IPS-15b (cell line): ENCODE data around the gene OR4D6.

Experiments used
- H3K27me3 ChIP-seq: one replicate; pipeline ENCODE4 v1.6.1; 2013; ENCODE audit warnings: low read length; ENCODE audit not compliant: control insufficient read depth, insufficient read depth
- H3K36me3 ChIP-seq: one replicate; pipeline ENCODE4 v1.6.1; 2013; ENCODE audit warnings: low read length; ENCODE audit not compliant: control insufficient read depth, insufficient read depth
- H3K4me1 ChIP-seq: one replicate; pipeline ENCODE4 v1.6.1; 2013; ENCODE audit warnings: mild to moderate bottlenecking, low read length; ENCODE audit not compliant: control insufficient read depth, insufficient read depth
- H3K4me3 ChIP-seq: one replicate; pipeline ENCODE4 v1.5.1; 2013; ENCODE audit warnings: low read depth, low read length
- H3K9ac ChIP-seq: one replicate; pipeline ENCODE4 v1.6.1; 2013; ENCODE audit warnings: low read depth, mild to moderate bottlenecking, low read length
- H3K9me3 ChIP-seq: one replicate; pipeline ENCODE4 v1.6.1; 2013; ENCODE audit warnings: mild to moderate bottlenecking, low read length; ENCODE audit not compliant: control insufficient read depth, insufficient read depth

Gene OR4D6

DNA sequence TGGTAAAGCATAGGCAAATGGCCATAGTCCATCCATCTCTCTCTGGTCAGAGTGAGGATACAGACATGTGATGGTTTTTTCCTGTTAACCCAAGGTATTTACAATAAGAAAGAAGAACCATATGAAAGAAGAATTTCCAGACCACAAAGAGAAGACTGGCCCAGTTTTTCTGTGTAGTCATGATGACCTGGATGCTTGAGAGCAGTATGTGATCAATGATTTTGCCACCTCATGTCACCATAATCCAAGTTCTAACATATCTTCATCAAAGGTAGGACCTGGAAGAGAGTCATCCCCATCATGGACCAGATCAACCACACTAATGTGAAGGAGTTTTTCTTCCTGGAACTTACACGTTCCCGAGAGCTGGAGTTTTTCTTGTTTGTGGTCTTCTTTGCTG is at the start of gene OR4D6:
Gene OR4D6, plus strand, starts transcription at position 301 of the 400 bp plus-strand sequence. Its CDS starts 0 bp downstream, at position 301.
- Histone ChIP-seq H3K9me3 (no peaks in the 10 kb centered on the region), H3K27me3 (no peaks in the 10 kb centered on the region), H3K4me3 (no peak within 1 kb of the TSS), H3K4me1 (no peaks in the 10 kb centered on the region), H3K9ac (no peak within 1 kb of the TSS), H3K36me3 (no peaks in the 10 kb centered on the region)

- Histone ChIP-seq H3K4me3 (no peak overlapping the region), H3K27me3 (no peaks in the 10 kb centered on the region), H3K4me1 (no peaks in the 10 kb centered on the region), H3K9me3 (no peaks in the 10 kb centered on the region), H3K36me3 (no peaks in the 10 kb centered on the region), H3K9ac (no peak overlapping the region)
These were observed 43.1 kb upstream of the OR4D6 start for GRCh38 chr11:59413646-59414045.

DNA sequence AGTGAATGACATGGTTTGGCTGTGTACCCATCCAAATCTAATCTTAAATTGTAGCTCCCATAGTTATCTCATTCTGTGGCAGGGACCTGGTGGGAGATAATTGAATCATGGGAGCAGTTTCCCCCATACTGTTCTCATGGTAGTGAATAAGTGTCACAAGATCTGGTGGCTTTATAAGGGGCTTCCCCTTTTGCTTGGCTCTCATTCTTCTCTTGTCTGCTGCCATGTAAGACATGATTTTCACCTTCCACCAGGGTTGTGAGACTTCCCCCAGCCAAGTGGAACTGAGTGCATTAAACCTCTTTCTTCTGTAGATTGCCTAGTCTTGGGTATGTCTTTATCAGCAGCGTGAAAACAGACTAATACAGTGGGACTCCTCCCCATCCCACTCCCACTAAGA is 41.6 kb upstream of the OR4D6 start:
- Histone ChIP-seq H3K36me3 (no peaks in the 10 kb centered on the region), H3K4me1 (no peaks in the 10 kb centered on the region), H3K9ac (no peak overlapping the region), H3K4me3 (no peak overlapping the region), H3K27me3 (no peaks in the 10 kb centered on the region), H3K9me3 (no peaks in the 10 kb centered on the region)

- no peaks in the 10 kb centered on the region for H3K36me3 ChIP-seq
- no peak overlapping the region for H3K9ac ChIP-seq
- H3K27me3 ChIP-seq, result no peaks in the 10 kb centered on the region
- H3K4me1 ChIP-seq, result no peaks in the 10 kb centered on the region
- H3K4me3 ChIP-seq, result no peak overlapping the region
- H3K9me3 ChIP-seq, result no peaks in the 10 kb centered on the region
These were observed 40.1 kb upstream of the OR4D6 start for GRCh38 chr11:59416613-59417012.

DNA sequence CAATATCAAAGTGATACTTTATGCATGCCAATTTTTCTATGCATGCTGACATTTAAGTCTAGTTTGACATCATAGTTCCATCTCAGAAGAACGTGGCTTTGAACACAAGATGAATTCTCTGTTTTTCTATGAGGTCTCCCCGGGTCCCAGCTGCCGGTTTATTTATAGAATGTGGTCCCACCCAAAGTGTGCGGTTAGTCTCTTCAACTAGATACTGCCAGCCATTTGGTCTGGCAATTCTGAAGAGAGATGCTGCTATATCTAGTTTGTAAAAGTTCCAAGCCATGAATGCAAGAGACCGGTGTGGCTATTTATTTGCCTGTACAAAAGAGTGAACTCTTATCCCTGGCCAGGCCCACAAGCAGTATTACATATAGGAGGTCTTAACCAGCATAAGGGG is 39.7 kb upstream of the OR4D6 start:
- Histone ChIP-seq H3K36me3 (no peaks in the 10 kb centered on the region), H3K9ac (no peak overlapping the region), H3K27me3 (no peaks in the 10 kb centered on the region), H3K9me3 (no peaks in the 10 kb centered on the region), H3K4me1 (no peaks in the 10 kb centered on the region), H3K4me3 (no peak overlapping the region)

DNA sequence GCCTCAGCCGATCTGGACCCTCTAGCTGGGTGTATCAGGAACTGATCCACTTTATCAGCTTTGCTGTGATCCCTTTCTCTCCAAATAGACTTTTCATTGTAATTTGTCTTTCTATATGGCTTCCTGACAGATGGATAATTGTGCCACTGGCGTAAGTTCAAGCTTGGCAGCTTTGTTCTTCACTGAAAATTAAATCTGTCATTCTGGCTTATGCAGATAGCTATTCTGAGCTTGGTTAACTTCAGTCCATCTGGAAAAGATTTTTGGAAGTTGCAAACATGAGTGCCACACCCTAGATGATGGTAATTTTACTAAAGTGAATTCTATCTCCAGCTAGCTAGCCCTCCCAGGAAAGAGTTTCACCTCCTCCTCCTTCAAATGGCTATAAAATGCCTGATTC is 38.6 kb upstream of the OR4D6 start:
- no peak overlapping the region for H3K9ac ChIP-seq
- no peaks in the 10 kb centered on the region for H3K27me3 ChIP-seq
- no peak overlapping the region for H3K4me3 ChIP-seq
- no peaks in the 10 kb centered on the region for H3K36me3 ChIP-seq
- no peaks in the 10 kb centered on the region for H3K4me1 ChIP-seq
- no peaks in the 10 kb centered on the region for H3K9me3 ChIP-seq

GRCh38 chr11:59423835-59424234 is 32.9 kb upstream of the OR4D6 start:
- Histone ChIP-seq H3K4me3 (no peak overlapping the region), H3K4me1 (peaks cover 16% of the 10 kb centered on the region), H3K9ac (no peak overlapping the region), H3K36me3 (no peaks in the 10 kb centered on the region), H3K27me3 (no peaks in the 10 kb centered on the region), H3K9me3 (no peaks in the 10 kb centered on the region)

- no peak overlapping the region for H3K9ac ChIP-seq
- no peak overlapping the region for H3K4me3 ChIP-seq
- no peaks in the 10 kb centered on the region for H3K27me3 ChIP-seq
- no peaks in the 10 kb centered on the region for H3K9me3 ChIP-seq
- peaks cover 16% of the 10 kb centered on the region for H3K4me1 ChIP-seq
- H3K36me3 ChIP-seq, result no peaks in the 10 kb centered on the region
These were observed 31.6 kb upstream of the OR4D6 start for GRCh38 chr11:59425131-59425530.

DNA sequence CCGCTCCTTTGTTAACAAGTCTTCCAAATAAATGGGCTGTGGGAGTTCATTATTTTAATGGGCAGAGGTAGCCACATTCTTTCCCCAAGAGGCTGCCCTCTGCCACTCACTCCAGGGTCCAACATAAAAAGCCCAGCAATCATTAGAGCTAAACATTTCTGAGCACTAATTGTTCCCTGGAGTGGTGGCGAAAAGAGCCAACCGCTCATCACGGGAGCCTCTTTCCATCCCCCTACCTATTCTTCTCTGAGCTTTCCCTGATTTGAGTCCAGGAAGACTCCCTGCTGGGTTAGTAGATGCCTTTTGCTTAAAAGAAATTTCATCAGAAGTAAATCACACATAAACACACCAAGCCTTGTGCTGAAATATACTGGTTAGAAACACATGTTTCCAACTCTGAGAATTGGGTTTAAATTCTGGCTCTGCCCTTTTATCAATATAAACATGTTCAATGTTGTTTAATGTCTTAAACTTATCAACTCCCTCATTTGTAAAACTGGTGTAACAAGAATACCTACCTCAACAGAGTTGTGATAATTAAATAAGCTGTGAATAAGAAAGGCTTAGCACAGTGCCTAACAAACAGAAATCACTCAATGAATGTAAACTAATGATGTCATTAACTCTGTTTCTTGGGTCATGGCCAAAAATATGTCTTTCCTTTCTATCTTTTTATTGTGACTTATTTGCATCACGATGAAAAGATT is 30.2 kb upstream of the OR4D6 start, which contains the start of gene OR5A2:
Gene OR5A2, minus strand, starts transcription at position 53 of the 707 bp plus-strand sequence. CDS start 3,460 bp downstream, outside the sequence.
- no peak within 1 kb of the TSS for H3K9ac ChIP-seq
- H3K36me3 ChIP-seq, result no peaks in the 10 kb centered on the region
- no peaks in the 10 kb centered on the region for H3K9me3 ChIP-seq
- peaks cover 16% of the 10 kb centered on the region for H3K4me1 ChIP-seq
- H3K4me3 ChIP-seq, result peak within 1 kb of the TSS; percentile 2
- no peaks in the 10 kb centered on the region for H3K27me3 ChIP-seq

GRCh38 chr11:59427068-59427382 is 29.7 kb upstream of the OR4D6 start:
- no peak overlapping the region for H3K4me3 ChIP-seq
- H3K9ac ChIP-seq, result no peak overlapping the region
- H3K9me3 ChIP-seq, result no peaks in the 10 kb centered on the region
- H3K4me1 ChIP-seq, result peaks cover 16% of the 10 kb centered on the region
- no peaks in the 10 kb centered on the region for H3K36me3 ChIP-seq
- no peaks in the 10 kb centered on the region for H3K27me3 ChIP-seq

DNA sequence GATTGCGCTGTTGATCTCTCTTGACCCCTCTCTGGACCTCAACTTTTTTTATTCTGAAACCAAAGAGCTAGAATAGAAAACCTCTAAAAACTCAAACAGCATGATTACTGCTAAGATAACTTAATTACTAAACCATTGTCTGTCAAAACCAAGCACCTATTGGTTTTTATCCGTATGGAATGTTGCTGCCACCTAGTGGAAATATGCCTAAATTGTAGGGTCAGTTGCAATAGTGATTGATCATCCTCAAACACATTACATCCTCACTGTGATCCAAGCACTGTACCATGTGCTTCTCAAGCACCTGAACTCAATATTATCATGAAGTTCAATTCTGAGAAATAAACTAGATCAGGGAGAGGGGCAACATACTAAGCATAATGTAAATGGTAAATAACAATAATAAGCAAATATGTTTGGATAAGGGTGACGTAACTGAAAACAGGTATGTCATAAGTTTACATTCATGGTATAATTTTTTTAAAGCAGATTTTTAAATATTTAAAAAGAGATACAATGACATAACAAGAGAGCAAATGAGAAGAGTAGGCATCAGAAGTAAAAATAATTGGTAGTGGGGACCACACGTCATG is 26.7 kb upstream of the OR4D6 start:
- Histone ChIP-seq H3K9me3 (no peaks in the 10 kb centered on the region), H3K36me3 (no peaks in the 10 kb centered on the region), H3K9ac (no peak overlapping the region), H3K4me1 (peaks cover 16% of the 10 kb centered on the region), H3K4me3 (no peak overlapping the region), H3K27me3 (no peaks in the 10 kb centered on the region)

DNA sequence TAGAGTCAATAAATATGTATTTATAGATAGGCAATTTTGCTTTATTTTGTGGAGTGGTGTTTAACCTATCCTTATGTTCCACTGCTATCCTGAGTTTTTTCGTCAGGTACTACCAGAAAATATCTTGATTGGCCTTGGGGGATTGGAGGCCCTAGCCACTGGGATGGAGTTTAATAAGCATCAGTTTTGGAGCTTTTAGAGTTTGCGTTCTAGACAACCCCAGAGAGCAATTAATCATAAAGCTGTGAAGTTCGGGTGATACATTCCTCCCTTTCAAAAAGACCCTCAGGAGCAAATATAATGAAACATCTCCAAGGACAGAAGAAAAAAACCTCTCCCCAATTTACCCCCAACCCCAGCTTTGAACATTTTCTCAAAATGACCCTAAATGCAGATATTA is 20.6 kb upstream of the OR4D6 start, which contains the start of gene OR5A1:
Gene OR5A1, plus strand, starts transcription at position 301 of the 400 bp plus-strand sequence. CDS start 6,700 bp downstream, outside the sequence.
- H3K4me3 ChIP-seq, result no peak within 1 kb of the TSS
- no peaks in the 10 kb centered on the region for H3K36me3 ChIP-seq
- H3K9me3 ChIP-seq, result no peaks in the 10 kb centered on the region
- no peak within 1 kb of the TSS for H3K9ac ChIP-seq
- H3K27me3 ChIP-seq, result no peaks in the 10 kb centered on the region
- H3K4me1 ChIP-seq, result peaks cover 3% of the 10 kb centered on the region
